NCI-H1105 treated with DMSO at 0.1 percent for 48 hours (cell line): ENCODE data around the gene KATNB1.
"Not testable (repeated sequence)": the region's sequence is repeated elsewhere in the genome, so short reads cannot be mapped to it uniquely, and the experiment has no call there.

Source experiments
- DNase-seq: peaks from one replicate; lab custom pipeline; 2025; lab: John Stamatoyannopoulos, UW

Gene KATNB1

GRCh38 chr16:57725151-57725550, 10.4 kb upstream of the KATNB1 start:
- DNase-seq = no peak

- peak; percentile 0 for DNase-seq
These were observed 10.0 kb upstream of the KATNB1 start for GRCh38 chr16:57725554-57725953.

- DNase-seq = no peak
These were observed 9.6 kb upstream of the KATNB1 start for GRCh38 chr16:57725976-57726375.

GRCh38 chr16:57726433-57726947, 9.1 kb upstream of the KATNB1 start:
- DNase-seq = no peak

- no peak for DNase-seq
These were observed 8.0 kb upstream of the KATNB1 start for GRCh38 chr16:57727610-57728009.

GRCh38 chr16:57728336-57729181, 7.0 kb upstream of the KATNB1 start:
- no peak for DNase-seq

- no peak for DNase-seq
These were observed 6.4 kb upstream of the KATNB1 start for GRCh38 chr16:57729182-57729484.

- not testable (repeated sequence) for DNase-seq
These were observed 5.7 kb upstream of the KATNB1 start for GRCh38 chr16:57729852-57730251.

- DNase-seq = no peak
These were observed 4.5 kb upstream of the KATNB1 start for GRCh38 chr16:57730771-57731730.

- DNase-seq = no peak
These were observed 3.5 kb upstream of the KATNB1 start for GRCh38 chr16:57732037-57732436.

GRCh38 chr16:57732714-57733113, 2.9 kb upstream of the KATNB1 start:
- no peak for DNase-seq

GRCh38 chr16:57734308-57734924, 1.2 kb upstream of the KATNB1 start:
- DNase-seq = no peak

- DNase-seq = peak; percentile 98
These were observed 430 bp upstream of the KATNB1 start for GRCh38 chr16:57734925-57735754.

- peak; percentile 20 for DNase-seq
These were observed 1.1 kb downstream of the KATNB1 start for GRCh38 chr16:57736419-57737351.

- no peak for DNase-seq
These were observed 3.3 kb downstream of the KATNB1 start for GRCh38 chr16:57738844-57739243.

- DNase-seq = no peak
These were observed 4.3 kb downstream of the KATNB1 start for GRCh38 chr16:57739756-57740422.

GRCh38 chr16:57740423-57741071, 5.0 kb downstream of the KATNB1 start:
- no peak for DNase-seq

- no peak for DNase-seq
These were observed 6.2 kb downstream of the KATNB1 start for GRCh38 chr16:57741660-57742191.

GRCh38 chr16:57742543-57742942, 7.0 kb downstream of the KATNB1 start:
- DNase-seq = no peak
